OCI-LY1 (cell line): Measurements from ENCODE around the gene SRRM2.

Experiments used
- CTCF ChIP-seq: fragments of 200-600 bp; sonication (generic), shearing (Covaris generic); IDR thresholded peaks from 2 replicates; pipeline ENCODE4 v1.5.1; 2017; ENCODE audit warnings: mild to moderate bottlenecking, antibody characterized with exemption, low read length, moderate library complexity, mixed read lengths
- EZH2 ChIP-seq: fragments of 200-600 bp; sonication (generic), shearing (Covaris generic); IDR thresholded peaks from 2 replicates; pipeline ENCODE4 v1.8.0; 2017; ENCODE audit warnings: borderline replicate concordance, mixed run types, mild to moderate bottlenecking, antibody characterized with exemption, low read length, moderate library complexity, mixed read lengths

GRCh38 chr16:2715519-2715918, 36.9 kb upstream of the SRRM2 start:
- TF ChIP-seq CTCF = no peak
- no peak for TF ChIP-seq EZH2
